HUDEP-2 (cell line): ENCODE measurements around the gene PODNL1.

Experiments used
- DNase-seq, 76 experiments: peaks; one replicate each; lab custom pipeline; 2025; ENCODE audit not compliant: unreplicated experiment in 76 of 76; lab: John Stamatoyannopoulos, UW

Gene PODNL1

GRCh38 chr19:13938301-13939064 is at the start of gene PODNL1:
Gene PODNL1 (minus strand): TSS chr19:13938417. CDS start chr19:13938181, 236 bp downstream.
- DNase-seq: no peak

- DNase-seq: no peak
These were observed 49.1 kb upstream of the PODNL1 start for GRCh38 chr19:13987101-13987890.

- DNase-seq: peak in 1 of 76 experiments; percentile 22
These were observed 48.2 kb upstream of the PODNL1 start for GRCh38 chr19:13986348-13986904.

- DNase-seq: no peak
These were observed 47.6 kb upstream of the PODNL1 start for GRCh38 chr19:13985771-13986347.

GRCh38 chr19:13984875-13985741 is 46.9 kb upstream of the PODNL1 start:
- no peak for DNase-seq

GRCh38 chr19:13984186-13984585 is 46.0 kb upstream of the PODNL1 start:
- no peak for DNase-seq

- no peak for DNase-seq
These were observed 45.1 kb upstream of the PODNL1 start for GRCh38 chr19:13983213-13983889.

GRCh38 chr19:13982773-13983172 is 44.6 kb upstream of the PODNL1 start:
- no peak for DNase-seq

GRCh38 chr19:13981988-13982501 is 43.8 kb upstream of the PODNL1 start:
- DNase-seq: no peak

- no peak for DNase-seq
These were observed 43.2 kb upstream of the PODNL1 start for GRCh38 chr19:13981467-13981866.

GRCh38 chr19:13981021-13981420 is 42.8 kb upstream of the PODNL1 start:
- DNase-seq: no peak

GRCh38 chr19:13980340-13980739 is 42.1 kb upstream of the PODNL1 start:
- no peak for DNase-seq

GRCh38 chr19:13979686-13980085 is 41.5 kb upstream of the PODNL1 start:
- DNase-seq: no peak

- no peak for DNase-seq
These were observed 41.0 kb upstream of the PODNL1 start for GRCh38 chr19:13979244-13979615.

GRCh38 chr19:13978351-13979243 is 40.4 kb upstream of the PODNL1 start:
- peak in 16 of 76 experiments; percentile 11 to 41 (median 24) for DNase-seq

- DNase-seq: no peak
These were observed 39.6 kb upstream of the PODNL1 start for GRCh38 chr19:13977803-13978202.

- DNase-seq: no peak
These were observed 38.2 kb upstream of the PODNL1 start for GRCh38 chr19:13976446-13976845.

- DNase-seq: no peak
These were observed 37.7 kb upstream of the PODNL1 start for GRCh38 chr19:13975870-13976269.

GRCh38 chr19:13974073-13974472 is 35.9 kb upstream of the PODNL1 start:
- DNase-seq: no peak
